ENCODE results near the gene CYP4F11. TPM values are rescaled to one million over a fixed set of nuclear protein-coding genes. Genes with fewer than 3 reads are reported as not detected.
"Not testable (repeated sequence)": the region's sequence is repeated elsewhere in the genome, so short reads cannot be mapped to it uniquely, and the experiment has no call there.

The CYP4F11 gene
- total and polyA plus RNA-seq, 2 experiments from 2014 or later = not detected

GRCh38 chr19:15911599-15912235 is 22.6 kb downstream of the CYP4F11 start:
- H3F3A ChIP-seq (ENCODE audit: insufficient read depth) = no peaks in the 10 kb centered on the region
- 1 to 2% methylated on average over 26 to 41 of the region's 44 CpGs for WGBS, 2 experiments (ENCODE audit: low coverage in 1 of 2, low lambda C conversion rate in 2 of 2, missing lambda C conversion rate in 2 of 2)
- TF ChIP-seq EZH2 (IDR thresholded peaks at IDR 0.05; ENCODE audit: insufficient read depth, poor library complexity, severe bottlenecking) = no peak
- no peak for TF ChIP-seq EZH2phosphoT487 (IDR thresholded peaks at IDR 0.05; ENCODE audit: insufficient read depth, low read depth)
- H3K27me3 ChIP-seq (replicated peaks; ENCODE audit: insufficient read depth) = peaks cover 5% of the 10 kb centered on the region; the same call in 1 of the 2 replicates
- no peaks in the 10 kb centered on the region for H3K4me1 ChIP-seq (ENCODE audit: insufficient read depth)
- no peaks in the 10 kb centered on the region for H3K9me2 ChIP-seq (ENCODE audit: insufficient read depth)
- H3K9ac ChIP-seq = no peak overlapping the region
- no peak overlapping the region for H3K4me2 ChIP-seq (ENCODE audit: unreplicated experiment)
- no peaks in the 10 kb centered on the region for H3K36me3 ChIP-seq (ENCODE audit: low read depth)
- H3K79me2 ChIP-seq (ENCODE audit: insufficient read depth) = no peaks in the 10 kb centered on the region
- peaks cover 3% of the 10 kb centered on the region for H3K9me3 ChIP-seq (ENCODE audit: low read depth)
- no peak overlapping the region for H2AFZ ChIP-seq
- no peak for DNase-seq
- no peak overlapping the region for H3K4me3 ChIP-seq
- in situ Hi-C loops (cut with MboI) = no loop called here
- no peak overlapping the region for H3K27ac ChIP-seq
- no peaks in the 10 kb centered on the region for H4K20me1 ChIP-seq (ENCODE audit: insufficient read depth)

- H3K4me1 ChIP-seq (ENCODE audit: insufficient read depth) = no peaks in the 10 kb centered on the region
- in situ Hi-C loops (cut with MboI) = no loop called here
- H3K4me2 ChIP-seq (ENCODE audit: unreplicated experiment) = no peak overlapping the region
Observed at GRCh38 chr19:15905026-15905425, 29.3 kb downstream of the CYP4F11 start.

GRCh38 chr19:15902898-15903297 is 31.4 kb downstream of the CYP4F11 start:
- H3K4me1 ChIP-seq (ENCODE audit: insufficient read depth); H3K4me2 ChIP-seq (ENCODE audit: unreplicated experiment); H3F3A ChIP-seq (ENCODE audit: insufficient read depth); H4K20me1 ChIP-seq (ENCODE audit: insufficient read depth); H3K9me3 ChIP-seq (ENCODE audit: low read depth); H3K4me3 ChIP-seq; H3K9me2 ChIP-seq (ENCODE audit: insufficient read depth); H3K27ac ChIP-seq; DNase-seq; in situ Hi-C loops (cut with MboI); H2AFZ ChIP-seq; H3K36me3 ChIP-seq (ENCODE audit: low read depth); H3K79me2 ChIP-seq (ENCODE audit: insufficient read depth); H3K27me3 ChIP-seq (replicated peaks; ENCODE audit: insufficient read depth); H3K9ac ChIP-seq: not testable (repeated sequence)
- 66 to 73% methylated on average over 15 to 27 of the region's 29 CpGs for WGBS, 2 experiments (ENCODE audit: low coverage in 1 of 2, low lambda C conversion rate in 2 of 2, missing lambda C conversion rate in 2 of 2)

More at GRCh38 chr19:15905026-15905425, 29.3 kb downstream of the CYP4F11 start:
- no peaks in the 10 kb centered on the region for H3K36me3 ChIP-seq (ENCODE audit: low read depth)
- no peaks in the 10 kb centered on the region for H3K9me3 ChIP-seq (ENCODE audit: low read depth)
- DNase-seq = no peak
- H3K27me3 ChIP-seq (replicated peaks; ENCODE audit: insufficient read depth) = no peaks in the 10 kb centered on the region
- H3K79me2 ChIP-seq (ENCODE audit: insufficient read depth) = no peaks in the 10 kb centered on the region
- TF ChIP-seq EZH2phosphoT487 (IDR thresholded peaks at IDR 0.05; ENCODE audit: insufficient read depth, low read depth) (no peak), EZH2 (IDR thresholded peaks at IDR 0.05; ENCODE audit: insufficient read depth, poor library complexity, severe bottlenecking) (no peak)
- no peaks in the 10 kb centered on the region for H3F3A ChIP-seq (ENCODE audit: insufficient read depth)
- H3K27ac ChIP-seq = no peak overlapping the region
- no peak overlapping the region for H2AFZ ChIP-seq
- H3K9ac ChIP-seq = no peak overlapping the region
- H3K4me3 ChIP-seq = no peak overlapping the region
- H4K20me1 ChIP-seq (ENCODE audit: insufficient read depth) = no peaks in the 10 kb centered on the region
- no peaks in the 10 kb centered on the region for H3K9me2 ChIP-seq (ENCODE audit: insufficient read depth)

- WGBS, 2 experiments (ENCODE audit: low coverage in 1 of 2, low lambda C conversion rate in 2 of 2, missing lambda C conversion rate in 2 of 2) = 50 to 52% methylated on average over 11 of the region's 11 CpGs
- no peak for TF ChIP-seq EZH2phosphoT487 (IDR thresholded peaks at IDR 0.05; ENCODE audit: insufficient read depth, low read depth)
- TF ChIP-seq EZH2 (IDR thresholded peaks at IDR 0.05; ENCODE audit: insufficient read depth, poor library complexity, severe bottlenecking) = no peak
Observed at GRCh38 chr19:15902254-15902653, 32.1 kb downstream of the CYP4F11 start.

GRCh38 chr19:15900504-15900903 is 33.8 kb downstream of the CYP4F11 start:
- Histone ChIP-seq H4K20me1 (ENCODE audit: insufficient read depth) (no peaks in the 10 kb centered on the region), H3K36me3 (ENCODE audit: low read depth) (no peaks in the 10 kb centered on the region), H3K27me3 (replicated peaks; ENCODE audit: insufficient read depth) (no peaks in the 10 kb centered on the region), H3K9me3 (ENCODE audit: low read depth) (no peaks in the 10 kb centered on the region), H3K4me1 (ENCODE audit: insufficient read depth) (no peaks in the 10 kb centered on the region), H3K4me2 (ENCODE audit: unreplicated experiment) (no peak overlapping the region), H3K4me3 (no peak overlapping the region), H3K9me2 (ENCODE audit: insufficient read depth) (no peaks in the 10 kb centered on the region), H3K79me2 (ENCODE audit: insufficient read depth) (no peaks in the 10 kb centered on the region), H3F3A (ENCODE audit: insufficient read depth) (no peaks in the 10 kb centered on the region), H3K9ac (no peak overlapping the region), H2AFZ (no peak overlapping the region), H3K27ac (no peak overlapping the region)
- WGBS, 2 experiments (ENCODE audit: low coverage in 1 of 2, low lambda C conversion rate in 2 of 2, missing lambda C conversion rate in 2 of 2) = 57 to 58% methylated on average over 11 of the region's 11 CpGs
- in situ Hi-C loops (cut with MboI) = no loop called here
- no peak for DNase-seq
- TF ChIP-seq EZH2phosphoT487 (IDR thresholded peaks at IDR 0.05; ENCODE audit: insufficient read depth, low read depth) = no peak
- no peak for TF ChIP-seq EZH2 (IDR thresholded peaks at IDR 0.05; ENCODE audit: insufficient read depth, poor library complexity, severe bottlenecking)

More at GRCh38 chr19:15902254-15902653, 32.1 kb downstream of the CYP4F11 start:
- Histone ChIP-seq H3K27me3 (replicated peaks; ENCODE audit: insufficient read depth) (no peaks in the 10 kb centered on the region), H3K4me1 (ENCODE audit: insufficient read depth) (no peaks in the 10 kb centered on the region), H3K4me3 (no peak overlapping the region), H3K9me2 (ENCODE audit: insufficient read depth) (no peaks in the 10 kb centered on the region), H3K4me2 (ENCODE audit: unreplicated experiment) (no peak overlapping the region), H3K79me2 (ENCODE audit: insufficient read depth) (no peaks in the 10 kb centered on the region), H3F3A (ENCODE audit: insufficient read depth) (no peaks in the 10 kb centered on the region), H3K9ac (no peak overlapping the region), H2AFZ (no peak overlapping the region), H3K9me3 (ENCODE audit: low read depth) (no peaks in the 10 kb centered on the region), H4K20me1 (ENCODE audit: insufficient read depth) (no peaks in the 10 kb centered on the region), H3K36me3 (ENCODE audit: low read depth) (no peaks in the 10 kb centered on the region), H3K27ac (no peak overlapping the region)
- in situ Hi-C loops (cut with MboI) = no loop called here
- no peak for DNase-seq

- H3K79me2 ChIP-seq (ENCODE audit: insufficient read depth); H3K4me2 ChIP-seq (ENCODE audit: unreplicated experiment); H3F3A ChIP-seq (ENCODE audit: insufficient read depth); H3K27me3 ChIP-seq (replicated peaks; ENCODE audit: insufficient read depth); DNase-seq; H3K36me3 ChIP-seq (ENCODE audit: low read depth); H4K20me1 ChIP-seq (ENCODE audit: insufficient read depth); H3K4me1 ChIP-seq (ENCODE audit: insufficient read depth); H3K9ac ChIP-seq; in situ Hi-C loops (cut with MboI); H3K9me2 ChIP-seq (ENCODE audit: insufficient read depth); H3K9me3 ChIP-seq (ENCODE audit: low read depth); H3K4me3 ChIP-seq; H3K27ac ChIP-seq; H2AFZ ChIP-seq: not testable (repeated sequence)
- 7 to 10% methylated on average over 9 to 12 of the region's 15 CpGs for WGBS, 2 experiments (ENCODE audit: low coverage in 1 of 2, low lambda C conversion rate in 2 of 2, missing lambda C conversion rate in 2 of 2)
Observed at GRCh38 chr19:15900032-15900431, 34.3 kb downstream of the CYP4F11 start.

GRCh38 chr19:15899561-15899960 is 34.8 kb downstream of the CYP4F11 start:
- H3K9ac ChIP-seq; in situ Hi-C loops (cut with MboI): not testable (repeated sequence)
- WGBS, 2 experiments (ENCODE audit: low coverage in 1 of 2, low lambda C conversion rate in 2 of 2, missing lambda C conversion rate in 2 of 2) = 6 to 10% methylated on average over 26 to 30 of the region's 30 CpGs

More at GRCh38 chr19:15899561-15899960, 34.8 kb downstream of the CYP4F11 start:
- H4K20me1 ChIP-seq (ENCODE audit: insufficient read depth); H3K36me3 ChIP-seq (ENCODE audit: low read depth); H3K4me2 ChIP-seq (ENCODE audit: unreplicated experiment); H3K27ac ChIP-seq; H3K79me2 ChIP-seq (ENCODE audit: insufficient read depth); H3K4me1 ChIP-seq (ENCODE audit: insufficient read depth); H2AFZ ChIP-seq; DNase-seq; H3K9me3 ChIP-seq (ENCODE audit: low read depth); H3K4me3 ChIP-seq; H3F3A ChIP-seq (ENCODE audit: insufficient read depth); H3K9me2 ChIP-seq (ENCODE audit: insufficient read depth); H3K27me3 ChIP-seq (replicated peaks; ENCODE audit: insufficient read depth): not testable (repeated sequence)
